Endothelial cell (in vitro differentiated cells): ENCODE results near the gene C12orf42. TPM values are rescaled to one million over a fixed set of nuclear protein-coding genes. Genes with fewer than 3 reads are reported as not detected.

ENCODE experiments used
- DNase-seq: peaks from one replicate; pipeline ENCODE4 v3.0.0; 2021; ENCODE audit warnings: low spot score
- H3K27ac Mint-ChIP-seq: one replicate; pipeline ENCODE4 v1.8.0; 2021; ENCODE audit warnings: mixed read lengths, inconsistent platforms; ENCODE audit not compliant: unreplicated experiment
- H3K27me3 Mint-ChIP-seq: one replicate; pipeline ENCODE4 v1.8.0; 2021; ENCODE audit warnings: mild to moderate bottlenecking, moderate library complexity, mixed read lengths, inconsistent platforms; ENCODE audit not compliant: unreplicated experiment
- H3K36me3 Mint-ChIP-seq: one replicate; pipeline ENCODE4 v1.8.0; 2021; ENCODE audit warnings: mild to moderate bottlenecking, low read depth, mixed read lengths, inconsistent platforms; ENCODE audit not compliant: unreplicated experiment
- H3K4me1 Mint-ChIP-seq: one replicate; pipeline ENCODE4 v1.8.0; 2021; ENCODE audit warnings: mild to moderate bottlenecking, mixed read lengths, inconsistent platforms; ENCODE audit not compliant: unreplicated experiment
- H3K4me3 Mint-ChIP-seq: one replicate; pipeline ENCODE4 v1.8.0; 2021; ENCODE audit warnings: mild to moderate bottlenecking, mixed read lengths, inconsistent platforms; ENCODE audit not compliant: unreplicated experiment
- H3K9me3 Mint-ChIP-seq: one replicate; pipeline ENCODE4 v1.8.0; 2021; ENCODE audit warnings: mixed read lengths, inconsistent platforms; ENCODE audit not compliant: unreplicated experiment
- total RNA-seq: library from RNA; stranded (reverse); fragmentation: NEBNext Ultra II Directional; extraction: Animal tissue kit (Norgen Biotek cat#: 25700); gene quantifications from one replicate; pipeline ENCODE4 v1.2.1, GENCODE V29; 2021; ENCODE audit not compliant: unreplicated experiment
- TF ChIP-seq, protein P1 (sequence below): fragments of 200-600 bp; sonication (generic); IDR thresholded peaks from one replicate; pipeline ENCODE4 v1.5.0; 2021; ENCODE audit warnings: antibody characterized with exemption; ENCODE audit not compliant: unreplicated experiment

Gene C12orf42
- total RNA-seq, 1 donor from 2014 or later = 0.77 TPM

DNA sequence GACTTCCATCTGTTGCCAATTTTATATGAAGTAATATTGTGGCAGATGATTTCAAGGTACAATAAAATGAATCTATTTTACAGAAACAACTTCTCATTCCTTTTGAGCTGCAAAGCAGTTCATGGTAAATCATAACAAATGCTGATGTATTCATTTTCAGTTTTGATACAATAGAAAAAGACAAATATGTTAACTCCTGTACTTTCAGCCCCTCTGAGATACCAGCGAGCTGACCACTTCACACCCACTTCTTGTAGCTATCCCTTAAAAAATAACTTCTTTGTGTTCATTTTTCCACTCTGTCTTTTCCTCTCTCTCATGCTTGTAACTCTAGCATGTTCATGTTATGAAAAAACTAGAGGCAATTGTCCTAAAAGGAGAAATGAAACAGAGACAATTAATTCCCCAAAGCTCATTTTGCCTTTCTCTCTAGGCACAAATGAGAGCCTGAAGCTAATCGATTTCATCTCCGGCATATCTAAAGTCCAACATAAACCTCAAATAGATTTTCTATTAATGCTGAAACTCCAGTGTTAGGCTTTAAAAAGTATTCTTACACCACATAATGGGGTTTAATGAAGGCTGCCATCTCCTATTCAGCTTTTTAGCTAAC, 182.9 kb downstream of the C12orf42 start:
- Mint-ChIP-seq H3K27me3 (no peaks in the 10 kb centered on the region), H3K9me3 (no peaks in the 10 kb centered on the region), H3K36me3 (no peaks in the 10 kb centered on the region), H3K4me3 (no peak overlapping the region), H3K4me1 (peaks cover 7% of the 10 kb centered on the region), H3K27ac (no peak overlapping the region)
- TF ChIP-seq, protein P1, sequence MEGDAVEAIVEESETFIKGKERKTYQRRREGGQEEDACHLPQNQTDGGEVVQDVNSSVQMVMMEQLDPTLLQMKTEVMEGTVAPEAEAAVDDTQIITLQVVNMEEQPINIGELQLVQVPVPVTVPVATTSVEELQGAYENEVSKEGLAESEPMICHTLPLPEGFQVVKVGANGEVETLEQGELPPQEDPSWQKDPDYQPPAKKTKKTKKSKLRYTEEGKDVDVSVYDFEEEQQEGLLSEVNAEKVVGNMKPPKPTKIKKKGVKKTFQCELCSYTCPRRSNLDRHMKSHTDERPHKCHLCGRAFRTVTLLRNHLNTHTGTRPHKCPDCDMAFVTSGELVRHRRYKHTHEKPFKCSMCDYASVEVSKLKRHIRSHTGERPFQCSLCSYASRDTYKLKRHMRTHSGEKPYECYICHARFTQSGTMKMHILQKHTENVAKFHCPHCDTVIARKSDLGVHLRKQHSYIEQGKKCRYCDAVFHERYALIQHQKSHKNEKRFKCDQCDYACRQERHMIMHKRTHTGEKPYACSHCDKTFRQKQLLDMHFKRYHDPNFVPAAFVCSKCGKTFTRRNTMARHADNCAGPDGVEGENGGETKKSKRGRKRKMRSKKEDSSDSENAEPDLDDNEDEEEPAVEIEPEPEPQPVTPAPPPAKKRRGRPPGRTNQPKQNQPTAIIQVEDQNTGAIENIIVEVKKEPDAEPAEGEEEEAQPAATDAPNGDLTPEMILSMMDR = no peak
- no peak for DNase-seq

DNA sequence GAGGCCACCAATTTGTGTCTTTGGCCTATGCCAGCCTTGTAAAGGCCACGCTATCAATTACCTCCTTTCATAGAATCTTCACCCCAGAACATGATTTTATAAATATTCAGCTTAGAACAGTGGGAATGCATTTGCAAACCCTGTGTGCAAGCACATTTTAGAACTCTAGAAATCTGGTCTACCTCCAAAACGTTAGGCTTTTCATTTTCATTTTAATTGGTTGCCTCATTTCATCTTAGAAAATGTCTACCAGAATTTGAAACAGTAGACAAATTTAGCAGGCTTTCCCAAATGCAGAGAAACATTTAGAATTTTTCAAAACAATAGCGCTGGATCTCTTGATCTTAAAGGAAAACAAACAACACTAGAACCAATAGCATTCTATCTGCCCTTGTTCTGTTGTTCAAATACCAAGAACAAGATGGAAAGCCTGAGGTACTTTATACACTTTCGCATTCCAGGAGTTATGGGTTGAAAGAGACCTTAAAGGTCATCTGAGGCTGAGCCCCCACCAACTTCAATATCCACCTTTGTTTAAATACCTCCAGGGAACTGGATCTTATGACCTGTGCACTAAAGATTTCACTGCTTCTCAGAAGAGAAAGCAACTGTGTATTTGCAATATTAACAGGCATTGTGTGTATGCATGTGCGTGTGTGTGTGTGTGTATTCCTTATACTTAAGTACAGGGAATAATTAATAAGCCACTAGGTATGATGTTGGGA, 185.1 kb downstream of the C12orf42 start:
- Mint-ChIP-seq H3K4me3 (no peak overlapping the region), H3K9me3 (no peaks in the 10 kb centered on the region), H3K27ac (no peak overlapping the region), H3K36me3 (no peaks in the 10 kb centered on the region), H3K27me3 (no peaks in the 10 kb centered on the region), H3K4me1 (peaks cover 7% of the 10 kb centered on the region)
- TF ChIP-seq, protein P1 = no peak
- no peak for DNase-seq

DNA sequence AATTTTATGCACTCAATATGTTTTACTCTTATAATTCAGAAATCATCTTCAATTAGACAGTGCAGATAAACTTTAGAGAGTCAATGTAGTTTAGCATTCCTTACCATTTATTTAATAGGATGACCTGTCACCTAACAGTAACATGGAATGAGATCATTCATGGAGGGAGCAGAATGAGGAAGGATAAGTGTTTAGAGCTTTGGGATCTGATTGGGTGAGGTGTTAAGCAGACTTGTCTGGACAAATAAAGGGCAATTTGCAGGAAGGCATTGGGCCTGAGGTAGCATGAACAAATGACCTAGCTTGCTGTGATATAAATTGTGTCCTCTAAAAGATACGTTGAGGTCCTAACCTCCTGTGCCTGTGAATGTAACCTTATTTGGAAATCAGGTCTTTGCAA, 187.4 kb downstream of the C12orf42 start:
- Mint-ChIP-seq H3K27me3 (no peaks in the 10 kb centered on the region), H3K4me1 (peaks cover 7% of the 10 kb centered on the region), H3K9me3 (no peaks in the 10 kb centered on the region), H3K4me3 (no peak overlapping the region), H3K27ac (no peak overlapping the region), H3K36me3 (no peaks in the 10 kb centered on the region)
- TF ChIP-seq, protein P1 = no peak
- no peak for DNase-seq

DNA sequence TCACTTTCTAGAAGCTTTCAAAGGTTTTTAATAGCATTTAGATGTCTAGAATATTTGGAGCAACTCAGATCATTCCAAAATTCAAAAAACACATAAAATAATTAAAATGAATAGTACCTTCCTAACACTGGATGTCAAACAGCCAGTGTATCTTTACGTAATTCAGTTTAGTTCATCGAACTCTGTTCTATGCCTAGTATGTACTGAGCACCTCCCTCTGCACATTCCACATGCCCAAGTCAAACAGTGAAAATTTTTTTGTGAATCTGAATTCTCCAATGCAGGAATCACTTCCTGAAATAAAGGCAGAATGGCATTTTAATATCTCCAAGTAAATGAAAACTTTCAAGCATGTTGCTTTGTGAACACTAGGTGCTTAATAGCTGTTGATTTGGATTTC, 192.3 kb downstream of the C12orf42 start:
- TF ChIP-seq, protein P1 = no peak
- Mint-ChIP-seq H3K4me1 (no peaks in the 10 kb centered on the region), H3K27ac (no peak overlapping the region), H3K27me3 (peaks cover 1% of the 10 kb centered on the region), H3K4me3 (no peak overlapping the region), H3K9me3 (no peaks in the 10 kb centered on the region), H3K36me3 (no peaks in the 10 kb centered on the region)
- no peak for DNase-seq
